ENCODE measurements around the gene PPM1L. TPM values are rescaled to one million over a fixed set of nuclear protein-coding genes. Genes with fewer than 3 reads are reported as not detected.

PPM1L gene
- polyA plus RNA-seq, 3 donors, result 5.5 to 9.9 (median 7.8) TPM

DNA sequence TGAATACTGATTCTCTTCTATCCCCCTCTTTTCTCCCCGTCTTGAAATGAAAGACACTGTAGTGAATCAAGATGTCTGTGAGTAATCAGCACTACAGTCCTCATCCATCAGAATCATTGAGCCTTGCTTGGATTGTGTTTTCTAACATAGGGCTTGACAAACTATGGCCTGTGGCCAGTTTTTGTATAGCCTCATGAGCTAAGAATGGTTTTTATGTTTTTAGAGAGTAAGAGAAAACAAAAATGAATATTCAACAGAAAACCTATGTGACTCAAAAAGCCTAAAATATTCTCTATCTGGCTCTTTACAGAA, 55.2 kb downstream of the PPM1L start:
- peaks cover 1 to 4% of the 10 kb centered on the region in 2 donors for H3K4me1 ChIP-seq (ENCODE audit: control insufficient read depth in 1 of 2, insufficient read depth in 2 of 2, low read length in 2 of 2)
- Mint-ChIP-seq H3K4me1 (peaks cover 8% of the 10 kb centered on the region), H3K36me3 (peaks cover 0 to 2% of the 10 kb centered on the region in 2 donors), H3K4me3 (no peak overlapping the region), H3K27me3 (ENCODE audit: low read depth in 3 of 3) (peaks cover 1 to 2% (median 1%) of the 10 kb centered on the region in 3 donors), H3K9me3 (peaks cover 0 to 2% (median 0%) of the 10 kb centered on the region in 7 donors), H3K27ac (no peak overlapping the region)
- intact Hi-C loops (cut with micrococcal nuclease), result no loop called here
- WGBS (ENCODE audit: insufficient coverage), result no CpG with 5 or more reads among the region's 1 CpG
- no peaks in the 10 kb centered on the region for H3K9me3 ChIP-seq (replicated peaks in 1 of 2; ENCODE audit: control insufficient read depth in 1 of 2, insufficient read depth in 1 of 2, low read length in 2 of 2)
- no peak overlapping the region for H3K4me3 ChIP-seq (replicated peaks in 1 of 3; ENCODE audit: low read depth in 2 of 3, low read length in 3 of 3)
- no peak overlapping the region for H2AFZ ChIP-seq (ENCODE audit: insufficient read depth, low read depth, low read length, poor library complexity, severe bottlenecking)
- H3K27me3 ChIP-seq (ENCODE audit: control insufficient read depth in 2 of 2, insufficient read depth in 2 of 2, low read length in 2 of 2), result no peaks in the 10 kb centered on the region
- peaks cover 4% of the 10 kb centered on the region for H4K20me1 ChIP-seq (ENCODE audit: insufficient read depth, low read length)
- TF ChIP-seq, protein P1, sequence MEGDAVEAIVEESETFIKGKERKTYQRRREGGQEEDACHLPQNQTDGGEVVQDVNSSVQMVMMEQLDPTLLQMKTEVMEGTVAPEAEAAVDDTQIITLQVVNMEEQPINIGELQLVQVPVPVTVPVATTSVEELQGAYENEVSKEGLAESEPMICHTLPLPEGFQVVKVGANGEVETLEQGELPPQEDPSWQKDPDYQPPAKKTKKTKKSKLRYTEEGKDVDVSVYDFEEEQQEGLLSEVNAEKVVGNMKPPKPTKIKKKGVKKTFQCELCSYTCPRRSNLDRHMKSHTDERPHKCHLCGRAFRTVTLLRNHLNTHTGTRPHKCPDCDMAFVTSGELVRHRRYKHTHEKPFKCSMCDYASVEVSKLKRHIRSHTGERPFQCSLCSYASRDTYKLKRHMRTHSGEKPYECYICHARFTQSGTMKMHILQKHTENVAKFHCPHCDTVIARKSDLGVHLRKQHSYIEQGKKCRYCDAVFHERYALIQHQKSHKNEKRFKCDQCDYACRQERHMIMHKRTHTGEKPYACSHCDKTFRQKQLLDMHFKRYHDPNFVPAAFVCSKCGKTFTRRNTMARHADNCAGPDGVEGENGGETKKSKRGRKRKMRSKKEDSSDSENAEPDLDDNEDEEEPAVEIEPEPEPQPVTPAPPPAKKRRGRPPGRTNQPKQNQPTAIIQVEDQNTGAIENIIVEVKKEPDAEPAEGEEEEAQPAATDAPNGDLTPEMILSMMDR (IDR thresholded peaks at IDR 0.05), result no peak
- no peak overlapping the region for H3K9ac ChIP-seq (ENCODE audit: insufficient read depth, low read length, poor library complexity, severe bottlenecking)
- H3K27ac ChIP-seq (ENCODE audit: low read depth in 1 of 2, low read length in 2 of 2), result no peak overlapping the region
- no peak for DNase-seq
- no peaks in the 10 kb centered on the region for H3K79me2 ChIP-seq (ENCODE audit: insufficient read depth, low read length)
- no peak overlapping the region for H3K4me2 ChIP-seq (replicated peaks; ENCODE audit: extremely low read depth, low read length, poor library complexity, severe bottlenecking)
- no peaks in the 10 kb centered on the region for H3K36me3 ChIP-seq (replicated peaks in 1 of 2; ENCODE audit: control insufficient read depth in 1 of 2, insufficient read depth in 2 of 2, low read length in 2 of 2)

DNA sequence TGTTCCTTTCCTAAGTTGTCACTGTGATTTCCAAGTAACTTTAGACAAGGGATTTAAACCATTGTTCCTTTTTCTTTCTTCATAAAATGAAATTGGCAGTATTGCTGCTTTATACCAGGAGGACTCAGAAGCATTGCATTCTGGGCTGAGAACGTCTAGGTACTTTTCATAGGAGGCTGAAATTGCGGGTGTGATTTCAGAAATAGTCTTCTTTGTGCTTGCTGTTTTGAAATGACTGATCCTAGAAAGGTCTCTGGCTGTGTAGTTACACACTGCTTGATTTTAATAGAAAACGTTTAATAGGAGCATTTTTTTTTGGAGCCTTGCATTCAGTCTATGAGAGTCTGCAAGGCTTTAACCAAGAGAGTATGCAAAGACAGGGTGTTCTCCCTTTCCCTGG, 56.3 kb downstream of the PPM1L start:
- Histone ChIP-seq H3K79me2 (ENCODE audit: insufficient read depth, low read length) (no peaks in the 10 kb centered on the region), H3K4me1 (ENCODE audit: control insufficient read depth in 1 of 2, insufficient read depth in 2 of 2, low read length in 2 of 2) (no peaks in the 10 kb centered on the region), H3K4me3 (replicated peaks in 1 of 3; ENCODE audit: low read depth in 2 of 3, low read length in 3 of 3) (no peak overlapping the region), H2AFZ (ENCODE audit: insufficient read depth, low read depth, low read length, poor library complexity, severe bottlenecking) (no peak overlapping the region), H3K4me2 (replicated peaks; ENCODE audit: extremely low read depth, low read length, poor library complexity, severe bottlenecking) (no peak overlapping the region), H3K9me3 (replicated peaks in 1 of 2; ENCODE audit: control insufficient read depth in 1 of 2, insufficient read depth in 1 of 2, low read length in 2 of 2) (no peaks in the 10 kb centered on the region), H3K27ac (ENCODE audit: low read depth in 1 of 2, low read length in 2 of 2) (no peak overlapping the region), H3K27me3 (ENCODE audit: control insufficient read depth in 2 of 2, insufficient read depth in 2 of 2, low read length in 2 of 2) (no peaks in the 10 kb centered on the region), H4K20me1 (ENCODE audit: insufficient read depth, low read length) (peaks cover 4% of the 10 kb centered on the region), H3K9ac (ENCODE audit: insufficient read depth, low read length, poor library complexity, severe bottlenecking) (no peak overlapping the region), H3K36me3 (replicated peaks in 1 of 2; ENCODE audit: control insufficient read depth in 1 of 2, insufficient read depth in 2 of 2, low read length in 2 of 2) (no peaks in the 10 kb centered on the region)
- no peak overlapping the region for H3K4me3 Mint-ChIP-seq
- peaks cover 2% of the 10 kb centered on the region for H3K4me1 Mint-ChIP-seq
- peaks cover 0 to 2% of the 10 kb centered on the region in 2 donors for H3K36me3 Mint-ChIP-seq
- no peak for DNase-seq
- TF ChIP-seq, protein P1 (IDR thresholded peaks at IDR 0.05), result no peak
- H3K27me3 Mint-ChIP-seq (ENCODE audit: low read depth in 3 of 3), result peaks cover 0 to 2% (median 1%) of the 10 kb centered on the region in 3 donors
- WGBS (ENCODE audit: insufficient coverage), result 72% methylated on average over 2 of the region's 3 CpGs
- peak overlapping the region in 1 of 7 donors; percentile 28 for H3K27ac Mint-ChIP-seq
- intact Hi-C loops (cut with micrococcal nuclease), result no loop called here
- peaks cover 0 to 2% (median 0%) of the 10 kb centered on the region in 7 donors for H3K9me3 Mint-ChIP-seq
